GM12801 (cell line): ENCODE measurements around the gene COL25A1.

Experiments
- CTCF ChIP-seq: IDR thresholded peaks from one replicate; pipeline ENCODE4 v1.5.1; 2011; ENCODE audit warnings: control low read depth; ENCODE audit not compliant: insufficient read length; ENCODE audit errors: extremely low read depth

Gene COL25A1

GRCh38 chr4:109205186-109205585, 97.3 kb downstream of the COL25A1 start:
- TF ChIP-seq CTCF, result no peak

GRCh38 chr4:109199585-109199984, 102.9 kb downstream of the COL25A1 start:
- TF ChIP-seq CTCF, result no peak

- no peak for TF ChIP-seq CTCF
Observed at GRCh38 chr4:109195646-109196045, 106.8 kb downstream of the COL25A1 start.

GRCh38 chr4:109191216-109191615, 111.2 kb downstream of the COL25A1 start:
- no peak for TF ChIP-seq CTCF

GRCh38 chr4:109186458-109186945, 116.0 kb downstream of the COL25A1 start:
- no peak for TF ChIP-seq CTCF

GRCh38 chr4:109185951-109186350, 116.5 kb downstream of the COL25A1 start:
- no peak for TF ChIP-seq CTCF

GRCh38 chr4:109185548-109185947, 116.9 kb downstream of the COL25A1 start:
- no peak for TF ChIP-seq CTCF
